ENCODE data around the gene ENO4. TPM values are rescaled to one million over a fixed set of nuclear protein-coding genes. Genes with fewer than 3 reads are reported as not detected.
A peak's percentile ranks its signal among the peaks of the same experiment; 100 is the strongest.

ENO4 gene, protein sequence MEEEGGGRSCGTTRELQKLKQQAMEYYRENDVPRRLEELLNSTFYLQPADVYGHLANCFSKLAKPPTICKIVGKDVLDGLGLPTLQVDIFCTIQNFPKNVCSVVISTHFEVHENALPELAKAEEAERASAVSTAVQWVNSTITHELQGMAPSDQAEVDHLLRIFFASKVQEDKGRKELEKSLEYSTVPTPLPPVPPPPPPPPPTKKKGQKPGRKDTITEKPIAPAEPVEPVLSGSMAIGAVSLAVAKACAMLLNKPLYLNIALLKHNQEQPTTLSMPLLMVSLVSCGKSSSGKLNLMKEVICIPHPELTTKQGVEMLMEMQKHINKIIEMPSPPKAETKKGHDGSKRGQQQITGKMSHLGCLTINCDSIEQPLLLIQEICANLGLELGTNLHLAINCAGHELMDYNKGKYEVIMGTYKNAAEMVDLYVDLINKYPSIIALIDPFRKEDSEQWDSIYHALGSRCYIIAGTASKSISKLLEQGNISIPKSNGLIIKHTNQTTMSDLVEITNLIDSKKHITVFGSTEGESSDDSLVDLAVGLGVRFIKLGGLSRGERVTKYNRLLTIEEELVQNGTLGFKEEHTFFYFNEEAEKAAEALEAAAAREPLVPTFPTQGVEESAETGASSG
- polyA plus RNA-seq: under 1 TPM in 2 of 4 donors, not detected in 2; 0.03 to 0.44 TPM
- long read RNA-seq, donor 1: 0 reads
- long read RNA-seq, donor 2: 0 reads
- long read RNA-seq, donor 3, partial matches to known transcripts: 21 of 21 reads
- long read RNA-seq, donor 3, other reads (novel, unspliced or antisense): 0 of 21 reads
- long read RNA-seq, donor 4: 0 reads
- long read RNA-seq, donor 5: 0 reads
- long read RNA-seq, donor 6, partial matches to known transcripts: 34 of 41 reads
- long read RNA-seq, donor 6, other reads (novel, unspliced or antisense): 7 of 41 reads
- long read RNA-seq, donor 7: 0 reads
- long read RNA-seq, donor 8: 0 reads
- long read RNA-seq, donor 9: 0 reads
- long read RNA-seq, donor 10, partial matches to known transcripts: 0 of 1 reads
- long read RNA-seq, donor 10, other reads (novel, unspliced or antisense): 0 of 1 reads

DNA sequence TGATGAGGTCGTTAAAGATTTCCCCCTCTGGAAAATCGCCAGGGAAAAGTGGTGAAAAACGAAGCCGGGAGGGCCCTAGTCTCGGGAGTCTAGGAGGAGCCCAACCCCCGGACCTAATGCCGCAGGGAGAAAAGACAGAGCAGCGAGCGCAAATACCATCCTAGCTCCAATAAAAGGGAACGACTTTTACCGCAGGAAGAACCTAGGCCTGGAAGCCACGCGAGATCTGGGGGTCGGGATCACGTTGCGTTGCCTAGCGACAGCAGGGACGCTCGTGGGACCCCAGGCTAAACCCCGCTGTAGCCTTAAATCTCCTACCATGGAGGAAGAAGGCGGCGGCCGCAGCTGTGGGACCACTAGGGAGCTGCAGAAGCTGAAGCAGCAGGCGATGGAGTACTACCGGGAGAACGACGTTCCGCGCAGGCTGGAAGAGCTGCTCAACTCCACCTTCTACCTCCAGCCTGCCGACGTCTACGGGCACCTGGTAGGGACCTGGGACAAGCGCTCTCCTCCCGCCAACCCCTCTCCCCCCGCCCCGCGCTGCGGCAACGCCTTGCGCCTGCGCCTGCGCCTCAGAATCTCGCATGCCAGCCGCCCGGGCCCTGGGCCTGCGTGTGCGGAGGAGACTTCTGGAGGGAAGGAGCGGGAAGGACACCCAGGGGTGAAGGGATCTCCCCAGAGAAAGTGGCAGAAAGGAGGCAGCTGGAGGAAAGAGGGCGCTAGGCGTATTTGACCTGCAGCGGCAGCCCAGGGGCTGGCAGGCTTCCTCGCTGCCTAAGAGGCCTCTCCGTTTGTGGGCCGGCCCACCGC, at the start of gene ENO4:
Gene ENO4 (plus strand): TSS at position 252 of the 810 bp plus-strand sequence. CDS start 68 bp downstream, at position 320.
- DNase-seq (peak; percentile 76 to 95), FAIRE-seq (no peak)
- Histone ChIP-seq H3K27me3 (ENCODE audit: control insufficient read depth in 3 of 3, insufficient read depth in 3 of 3, low read length in 3 of 3) (peaks cover 0 to 5% (median 4%) of the 10 kb centered on the region in 3 donors), H3K4me1 (ENCODE audit: control insufficient read depth in 3 of 3, insufficient read depth in 2 of 3, low read depth in 1 of 3, low read length in 2 of 3) (peaks cover 0 to 11% (median 0%) of the 10 kb centered on the region in 3 donors), H3K27ac (ENCODE audit: low read depth in 1 of 3, low read length in 2 of 3) (peak within 1 kb of the TSS in 1 of 3 donors; percentile 71), H3K36me3 (ENCODE audit: control insufficient read depth in 3 of 3, insufficient read depth in 2 of 3, low read depth in 1 of 3, low read length in 3 of 3) (no peaks in the 10 kb centered on the region), H3K9me3 (ENCODE audit: control insufficient read depth in 2 of 2, insufficient read depth in 1 of 2, low read depth in 1 of 2, low read length in 1 of 2) (no peaks in the 10 kb centered on the region), H3K4me3 (ENCODE audit: low read depth in 1 of 3, low read length in 3 of 3) (peak within 1 kb of the TSS; percentile 45 to 74 (median 47))
- whole genome bisulfite sequencing, 3 donors: 2% methylated on average over 39 to 55 of the region's 55 CpGs

DNA sequence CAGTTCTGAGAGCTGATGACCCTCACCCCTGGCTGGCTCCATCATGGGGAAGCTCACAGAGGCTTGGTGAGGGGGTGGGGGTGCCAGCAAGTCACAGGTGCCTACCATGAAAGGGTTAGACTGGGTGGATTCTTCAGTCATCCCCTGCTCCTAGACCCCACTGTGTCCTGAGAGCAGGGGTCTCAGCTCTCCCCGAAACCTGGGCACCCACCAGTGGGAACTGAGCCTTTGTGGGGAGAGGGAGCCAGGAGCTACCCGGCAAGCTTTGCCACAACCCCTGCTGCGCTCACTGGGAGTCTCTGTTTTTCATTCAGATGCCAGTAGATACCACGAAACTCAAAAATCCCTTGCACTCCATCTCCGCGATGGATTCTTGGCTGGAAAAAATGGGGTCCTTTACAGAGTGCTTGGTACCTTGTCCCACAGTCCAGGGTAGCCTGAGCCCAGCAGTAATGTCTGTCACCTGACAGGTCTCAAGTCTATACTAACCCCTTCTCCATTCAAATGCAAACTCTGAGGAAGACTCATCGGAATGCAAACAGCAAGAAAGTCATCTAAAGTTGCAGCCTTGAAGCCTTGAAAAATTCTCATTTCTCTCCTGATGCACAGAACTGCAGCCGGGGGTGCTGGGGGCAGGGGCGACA, 48.9 kb upstream of the ENO4 start:
- DNase-seq (no peak), FAIRE-seq (no peak)
- peaks cover 0 to 14% (median 0%) of the 10 kb centered on the region in 3 donors for H3K27me3 ChIP-seq (ENCODE audit: control insufficient read depth in 3 of 3, insufficient read depth in 3 of 3, low read length in 3 of 3)
- H3K36me3 ChIP-seq (ENCODE audit: control insufficient read depth in 3 of 3, insufficient read depth in 2 of 3, low read depth in 1 of 3, low read length in 3 of 3): no peaks in the 10 kb centered on the region
- H3K9me3 ChIP-seq (ENCODE audit: control insufficient read depth in 2 of 2, insufficient read depth in 1 of 2, low read depth in 1 of 2, low read length in 1 of 2): no peaks in the 10 kb centered on the region
- H3K4me1 ChIP-seq (ENCODE audit: control insufficient read depth in 3 of 3, insufficient read depth in 2 of 3, low read depth in 1 of 3, low read length in 2 of 3): no peaks in the 10 kb centered on the region
- WGBS, 3 donors: 75 to 83% (median 76%) methylated on average over 9 of the region's 9 CpGs
- H3K27ac ChIP-seq (ENCODE audit: low read depth in 1 of 3, low read length in 2 of 3): no peak overlapping the region
- H3K4me3 ChIP-seq (ENCODE audit: low read depth in 1 of 3, low read length in 3 of 3): no peak overlapping the region

- FAIRE-seq (no peak), DNase-seq (no peak)
- H3K9me3 ChIP-seq (ENCODE audit: control insufficient read depth in 2 of 2, insufficient read depth in 1 of 2, low read depth in 1 of 2, low read length in 1 of 2): no peaks in the 10 kb centered on the region
- peaks cover 0 to 9% (median 0%) of the 10 kb centered on the region in 3 donors for H3K27me3 ChIP-seq (ENCODE audit: control insufficient read depth in 3 of 3, insufficient read depth in 3 of 3, low read length in 3 of 3)
- H3K4me3 ChIP-seq (ENCODE audit: low read depth in 1 of 3, low read length in 3 of 3): no peak overlapping the region
- no peaks in the 10 kb centered on the region for H3K36me3 ChIP-seq (ENCODE audit: control insufficient read depth in 3 of 3, insufficient read depth in 2 of 3, low read depth in 1 of 3, low read length in 3 of 3)
- 63 to 85% (median 67%) methylated on average over 4 of the region's 4 CpGs for WGBS, 3 donors
- H3K4me1 ChIP-seq (ENCODE audit: control insufficient read depth in 3 of 3, insufficient read depth in 2 of 3, low read depth in 1 of 3, low read length in 2 of 3): no peaks in the 10 kb centered on the region
- no peak overlapping the region for H3K27ac ChIP-seq (ENCODE audit: low read depth in 1 of 3, low read length in 2 of 3)
Measured at GRCh38 chr10:116801658-116802057, 47.6 kb upstream of the ENO4 start.

DNA sequence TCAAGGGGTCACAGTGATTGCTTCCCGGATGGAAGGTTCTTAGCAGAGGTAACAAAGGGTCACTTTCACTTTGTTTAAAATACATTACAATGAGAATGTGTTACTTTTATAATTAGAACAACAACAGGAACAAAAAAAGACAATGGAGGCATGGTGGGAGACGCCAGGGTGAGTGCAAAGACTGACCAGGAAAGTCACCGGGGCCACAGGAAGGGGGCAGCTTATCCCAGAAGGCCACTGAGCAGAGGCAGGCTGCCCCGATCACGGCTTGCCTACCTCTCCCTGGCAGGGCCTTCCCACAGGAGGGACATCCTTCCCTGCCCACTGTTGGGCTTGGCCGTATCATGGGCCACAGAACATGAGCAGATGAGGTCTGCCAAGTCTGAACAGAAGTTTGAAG, 46.8 kb upstream of the ENO4 start:
- H3K27me3 ChIP-seq (ENCODE audit: control insufficient read depth in 3 of 3, insufficient read depth in 3 of 3, low read length in 3 of 3): peaks cover 0 to 13% (median 2%) of the 10 kb centered on the region in 3 donors
- H3K4me1 ChIP-seq (ENCODE audit: control insufficient read depth in 3 of 3, insufficient read depth in 2 of 3, low read depth in 1 of 3, low read length in 2 of 3): no peaks in the 10 kb centered on the region
- H3K36me3 ChIP-seq (ENCODE audit: control insufficient read depth in 3 of 3, insufficient read depth in 2 of 3, low read depth in 1 of 3, low read length in 3 of 3): no peaks in the 10 kb centered on the region
- H3K9me3 ChIP-seq (ENCODE audit: control insufficient read depth in 2 of 2, insufficient read depth in 1 of 2, low read depth in 1 of 2, low read length in 1 of 2): no peaks in the 10 kb centered on the region
- FAIRE-seq (no peak), DNase-seq (no peak)
- H3K27ac ChIP-seq (ENCODE audit: low read depth in 1 of 3, low read length in 2 of 3): no peak overlapping the region
- no peak overlapping the region for H3K4me3 ChIP-seq (ENCODE audit: low read depth in 1 of 3, low read length in 3 of 3)
- 67 to 84% (median 69%) methylated on average over 6 of the region's 6 CpGs for WGBS, 3 donors

- no peak overlapping the region for H3K4me3 ChIP-seq (ENCODE audit: low read depth in 1 of 3, low read length in 3 of 3)
- no peak for FAIRE-seq
- H3K27ac ChIP-seq (ENCODE audit: low read depth in 1 of 3, low read length in 2 of 3): no peak overlapping the region
- no peak for DNase-seq
- H3K36me3 ChIP-seq (ENCODE audit: control insufficient read depth in 3 of 3, insufficient read depth in 2 of 3, low read depth in 1 of 3, low read length in 3 of 3): no peaks in the 10 kb centered on the region
- WGBS, 3 donors: 85 to 89% (median 86%) methylated on average over 19 of the region's 19 CpGs
- H3K9me3 ChIP-seq (ENCODE audit: control insufficient read depth in 2 of 2, insufficient read depth in 1 of 2, low read depth in 1 of 2, low read length in 1 of 2): no peaks in the 10 kb centered on the region
- no peaks in the 10 kb centered on the region for H3K4me1 ChIP-seq (ENCODE audit: control insufficient read depth in 3 of 3, insufficient read depth in 2 of 3, low read depth in 1 of 3, low read length in 2 of 3)
- peaks cover 0 to 15% (median 2%) of the 10 kb centered on the region in 3 donors for H3K27me3 ChIP-seq (ENCODE audit: control insufficient read depth in 3 of 3, insufficient read depth in 3 of 3, low read length in 3 of 3)
Measured at GRCh38 chr10:116802876-116803275, 46.4 kb upstream of the ENO4 start.

DNA sequence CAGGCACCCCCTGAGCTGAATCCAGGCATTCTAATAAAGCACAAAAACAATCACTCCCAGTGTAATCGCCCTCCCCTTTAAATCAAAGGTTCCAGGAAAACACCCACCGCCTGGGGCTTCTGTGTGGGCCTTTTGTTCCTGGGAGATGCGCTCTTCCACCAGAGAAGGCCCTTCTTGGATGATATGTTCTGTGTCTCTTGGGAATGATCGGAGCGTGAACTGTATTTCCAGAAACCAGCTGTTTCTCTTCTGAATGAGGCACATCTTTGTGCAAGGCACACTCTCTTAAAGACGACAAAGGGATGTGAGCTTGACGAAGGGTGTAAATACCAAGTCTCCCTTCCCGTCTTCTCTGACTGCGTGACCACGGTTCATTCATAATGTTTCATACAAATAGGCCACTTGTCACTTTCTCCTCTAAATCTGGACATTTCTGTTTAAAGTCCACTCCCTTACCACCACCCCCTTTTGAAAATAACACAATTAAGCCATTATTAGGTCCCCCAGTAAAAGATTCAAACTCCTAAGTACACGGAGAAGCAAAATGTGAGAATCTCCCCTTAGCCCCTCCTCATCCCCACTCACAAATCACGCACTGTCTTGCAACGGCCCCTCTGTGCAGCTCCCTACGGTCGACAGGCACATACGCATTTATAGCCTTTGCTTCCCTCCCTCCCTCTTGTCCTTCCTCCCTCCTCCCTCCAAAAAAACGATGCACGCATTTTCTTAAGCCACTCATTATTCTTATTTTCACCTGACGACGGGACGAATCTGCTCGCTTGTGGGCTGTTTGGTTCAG, 45.6 kb upstream of the ENO4 start:
- Histone ChIP-seq H3K27me3 (ENCODE audit: control insufficient read depth in 3 of 3, insufficient read depth in 3 of 3, low read length in 3 of 3) (peaks cover 0 to 18% (median 2%) of the 10 kb centered on the region in 3 donors), H3K4me1 (ENCODE audit: control insufficient read depth in 3 of 3, insufficient read depth in 2 of 3, low read depth in 1 of 3, low read length in 2 of 3) (no peaks in the 10 kb centered on the region), H3K9me3 (ENCODE audit: control insufficient read depth in 2 of 2, insufficient read depth in 1 of 2, low read depth in 1 of 2, low read length in 1 of 2) (no peaks in the 10 kb centered on the region), H3K4me3 (ENCODE audit: low read depth in 1 of 3, low read length in 3 of 3) (no peak overlapping the region), H3K27ac (ENCODE audit: low read depth in 1 of 3, low read length in 2 of 3) (no peak overlapping the region), H3K36me3 (ENCODE audit: control insufficient read depth in 3 of 3, insufficient read depth in 2 of 3, low read depth in 1 of 3, low read length in 3 of 3) (no peaks in the 10 kb centered on the region)
- no peak for DNase-seq
- no peak for FAIRE-seq
- 73 to 85% (median 82%) methylated on average over 22 of the region's 22 CpGs for WGBS, 3 donors

GRCh38 chr10:116808706-116809105, 40.6 kb upstream of the ENO4 start:
- no peak overlapping the region for H3K4me3 ChIP-seq (ENCODE audit: low read depth in 1 of 3, low read length in 3 of 3)
- H3K27ac ChIP-seq (ENCODE audit: low read depth in 1 of 3, low read length in 2 of 3): no peak overlapping the region
- FAIRE-seq (no peak), DNase-seq (no peak)
- 83 to 94% (median 89%) methylated on average over 13 of the region's 13 CpGs for WGBS, 3 donors
- peaks cover 0 to 3% (median 0%) of the 10 kb centered on the region in 3 donors for H3K4me1 ChIP-seq (ENCODE audit: control insufficient read depth in 3 of 3, insufficient read depth in 2 of 3, low read depth in 1 of 3, low read length in 2 of 3)
- no peaks in the 10 kb centered on the region for H3K9me3 ChIP-seq (ENCODE audit: control insufficient read depth in 2 of 2, insufficient read depth in 1 of 2, low read depth in 1 of 2, low read length in 1 of 2)
- no peaks in the 10 kb centered on the region for H3K36me3 ChIP-seq (ENCODE audit: control insufficient read depth in 3 of 3, insufficient read depth in 2 of 3, low read depth in 1 of 3, low read length in 3 of 3)
- peaks cover 0 to 18% (median 2%) of the 10 kb centered on the region in 3 donors for H3K27me3 ChIP-seq (ENCODE audit: control insufficient read depth in 3 of 3, insufficient read depth in 3 of 3, low read length in 3 of 3)

Measured in small intestine (tissue), 16 donors.